ENCODE results near the gene BBS9. TPM values are rescaled to one million over a fixed set of nuclear protein-coding genes. Genes with fewer than 3 reads are reported as not detected.

BBS9 gene
- total RNA-seq, 1 experiment from 2014 or later, result 9.4 TPM

- no peaks in the 10 kb centered on the region for H3K36me3 Mint-ChIP-seq (ENCODE audit: insufficient read depth, unreplicated experiment)
- no peaks in the 10 kb centered on the region for H3K4me1 Mint-ChIP-seq (ENCODE audit: low read depth, unreplicated experiment)
- CTCF ChIA-PET, result interaction anchor here (0.6 kb wide), 1 partner anchor 131 kb away, joined by 3 read pairs; no protein-coding TSS in a partner anchor
- intact Hi-C loops (cut with micrococcal nuclease; ENCODE audit: unreplicated experiment), result no loop called here
- H3K27ac Mint-ChIP-seq (ENCODE audit: unreplicated experiment), result no peak overlapping the region
- peaks cover 2% of the 10 kb centered on the region for H3K9me3 Mint-ChIP-seq (ENCODE audit: low read depth, unreplicated experiment)
- no peaks in the 10 kb centered on the region for H3K27me3 Mint-ChIP-seq (ENCODE audit: unreplicated experiment)
- BruUV-seq (replicated peaks), result no TSS peak
- no peak for DNase-seq
- H3K4me3 Mint-ChIP-seq (ENCODE audit: low read depth, unreplicated experiment), result no peak overlapping the region
- TF ChIP-seq CTCF (IDR thresholded peaks at IDR 0.05; ENCODE audit: unreplicated experiment), result no peak
Measured at GRCh38 chr7:33287738-33288137, 158.4 kb downstream of the BBS9 start.

DNA sequence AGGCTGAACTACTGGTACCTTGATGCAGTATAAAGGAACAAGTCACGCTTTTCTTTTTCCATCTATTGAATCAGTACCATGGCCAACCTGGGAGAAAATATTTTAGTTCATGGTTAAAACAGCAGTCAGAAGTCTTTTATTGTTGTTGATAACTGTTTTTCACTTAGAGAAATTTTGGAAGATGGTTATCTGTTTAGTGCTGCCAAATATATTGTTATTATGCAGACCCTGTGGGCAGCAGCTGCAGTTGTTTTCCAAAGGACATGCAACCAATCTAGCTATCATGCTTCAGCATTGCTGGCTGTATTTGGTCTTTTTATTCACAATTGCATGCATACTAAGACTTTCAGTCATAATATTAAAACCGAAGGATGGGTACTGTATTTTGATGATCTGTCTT, 169.5 kb downstream of the BBS9 start:
- Mint-ChIP-seq H3K4me1 (ENCODE audit: low read depth, unreplicated experiment) (no peaks in the 10 kb centered on the region), H3K27me3 (ENCODE audit: unreplicated experiment) (no peaks in the 10 kb centered on the region), H3K36me3 (ENCODE audit: insufficient read depth, unreplicated experiment) (no peaks in the 10 kb centered on the region), H3K4me3 (ENCODE audit: low read depth, unreplicated experiment) (no peak overlapping the region), H3K27ac (ENCODE audit: unreplicated experiment) (no peak overlapping the region), H3K9me3 (ENCODE audit: low read depth, unreplicated experiment) (peaks cover 20% of the 10 kb centered on the region)
- intact Hi-C loops (cut with micrococcal nuclease; ENCODE audit: unreplicated experiment), result no loop called here
- DNase-seq, result no peak
- CTCF ChIA-PET, result no interaction called here
- no TSS peak for BruUV-seq (replicated peaks)
- TF ChIP-seq CTCF (IDR thresholded peaks at IDR 0.05; ENCODE audit: unreplicated experiment), result no peak

DNA sequence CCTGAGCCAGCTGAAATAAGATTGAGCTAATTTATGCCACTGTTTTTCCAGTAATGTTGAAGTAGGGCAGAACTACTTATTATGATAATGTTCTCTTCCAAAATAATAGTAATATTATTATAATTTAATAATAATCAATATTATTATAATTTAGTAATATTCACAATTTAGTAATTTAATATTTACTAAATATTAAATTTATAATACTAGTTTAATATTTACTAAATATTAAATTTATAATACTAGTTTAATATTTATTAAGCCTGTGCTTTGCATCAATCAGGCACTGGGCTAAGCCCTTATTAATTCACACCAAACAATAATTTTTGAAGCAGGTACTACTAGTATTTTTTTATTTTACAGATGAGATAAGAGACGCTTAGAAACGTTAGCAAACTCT, 170.1 kb downstream of the BBS9 start:
- CTCF ChIA-PET, result no interaction called here
- intact Hi-C loops (cut with micrococcal nuclease; ENCODE audit: unreplicated experiment), result no loop called here
- BruUV-seq (replicated peaks), result no TSS peak

GRCh38 chr7:33300131-33300530, 170.8 kb downstream of the BBS9 start:
- TF ChIP-seq CTCF (IDR thresholded peaks at IDR 0.05; ENCODE audit: unreplicated experiment), result no peak
- BruUV-seq (replicated peaks), result no TSS peak
- intact Hi-C loops (cut with micrococcal nuclease; ENCODE audit: unreplicated experiment), result no loop called here
- no peaks in the 10 kb centered on the region for H3K36me3 Mint-ChIP-seq (ENCODE audit: insufficient read depth, unreplicated experiment)
- H3K9me3 Mint-ChIP-seq (ENCODE audit: low read depth, unreplicated experiment), result peaks cover 20% of the 10 kb centered on the region
- H3K4me1 Mint-ChIP-seq (ENCODE audit: low read depth, unreplicated experiment), result no peaks in the 10 kb centered on the region
- no peak overlapping the region for H3K27ac Mint-ChIP-seq (ENCODE audit: unreplicated experiment)
- no peaks in the 10 kb centered on the region for H3K27me3 Mint-ChIP-seq (ENCODE audit: unreplicated experiment)
- H3K4me3 Mint-ChIP-seq (ENCODE audit: low read depth, unreplicated experiment), result no peak overlapping the region
- no peak for DNase-seq
- CTCF ChIA-PET, result no interaction called here

More for the DNA sequence above, 170.1 kb downstream of the BBS9 start:
- no peaks in the 10 kb centered on the region for H3K36me3 Mint-ChIP-seq (ENCODE audit: insufficient read depth, unreplicated experiment)
- no peaks in the 10 kb centered on the region for H3K27me3 Mint-ChIP-seq (ENCODE audit: unreplicated experiment)
- no peak for DNase-seq
- peaks cover 20% of the 10 kb centered on the region for H3K9me3 Mint-ChIP-seq (ENCODE audit: low read depth, unreplicated experiment)
- no peak overlapping the region for H3K4me3 Mint-ChIP-seq (ENCODE audit: low read depth, unreplicated experiment)
- no peak for TF ChIP-seq CTCF (IDR thresholded peaks at IDR 0.05; ENCODE audit: unreplicated experiment)
- H3K27ac Mint-ChIP-seq (ENCODE audit: unreplicated experiment), result no peak overlapping the region
- no peaks in the 10 kb centered on the region for H3K4me1 Mint-ChIP-seq (ENCODE audit: low read depth, unreplicated experiment)

Data from Calu3 (cell line).